Stimulated activated CD8-positive, alpha-beta memory T cell treated with anti-CD3 and anti-CD28 coated beads, Interleukin-15, amount 100 ng/mL, for 4 hours (primary cell): ENCODE data around the gene SGCD.
"Not testable (repeated sequence)": the region's sequence is repeated elsewhere in the genome, so short reads cannot be mapped to it uniquely, and the experiment has no call there.

ENCODE experiments used
- DNase-seq, 2 donors: peaks; one replicate each; pipeline ENCODE4 v3.0.0-alpha.2; 2020; ENCODE audit warnings: low read depth in 2 of 2

Gene SGCD

DNA sequence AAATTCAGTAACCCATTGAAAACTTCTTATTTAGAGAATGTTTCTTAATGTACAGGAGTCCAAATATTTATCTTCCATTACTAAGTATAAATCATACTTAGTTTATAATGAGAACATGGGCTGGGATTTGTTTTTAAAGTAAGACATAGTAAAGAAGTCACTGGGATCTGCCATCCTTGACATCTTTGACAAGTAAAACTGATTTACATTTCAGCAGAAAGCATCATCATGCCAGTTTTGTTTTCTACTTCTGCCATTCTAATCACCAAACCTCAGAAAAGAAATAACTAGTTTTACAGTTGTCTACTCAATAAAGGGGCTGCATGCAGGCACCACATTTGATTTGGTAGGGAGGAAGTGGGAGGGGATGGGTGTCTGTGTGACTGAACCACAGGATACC lies 301.5 kb downstream of the SGCD start:
- no peak for DNase-seq

- no peak for DNase-seq
Observed at GRCh38 chr5:156631005-156631404, 304.0 kb downstream of the SGCD start.

- DNase-seq = no peak
Observed at GRCh38 chr5:156634301-156634700, 307.3 kb downstream of the SGCD start.

GRCh38 chr5:156640691-156641241 lies 313.8 kb downstream of the SGCD start:
- DNase-seq = no peak

- no peak for DNase-seq
Observed at GRCh38 chr5:156641686-156642085, 314.7 kb downstream of the SGCD start.

DNA sequence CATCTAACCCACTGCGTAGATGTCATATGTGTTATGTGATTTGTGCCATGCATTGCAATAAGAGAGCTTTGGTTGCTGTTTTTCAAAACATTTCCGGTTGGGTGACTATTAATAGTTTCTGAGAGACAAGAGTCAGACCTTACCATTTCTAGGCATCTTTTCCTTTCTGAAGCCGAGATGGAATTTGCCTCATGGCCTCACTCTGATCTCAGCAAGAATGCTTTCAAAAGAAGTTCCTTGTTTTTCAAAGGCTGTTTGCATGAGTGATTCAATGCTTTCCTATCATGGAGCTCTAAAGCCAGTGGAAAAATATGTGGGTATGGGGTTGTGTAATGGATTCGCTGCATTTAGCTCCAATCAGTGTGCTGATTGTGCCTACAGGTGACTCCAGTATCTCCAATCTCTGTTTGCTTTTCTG lies 320.1 kb downstream of the SGCD start:
- no peak for DNase-seq

DNA sequence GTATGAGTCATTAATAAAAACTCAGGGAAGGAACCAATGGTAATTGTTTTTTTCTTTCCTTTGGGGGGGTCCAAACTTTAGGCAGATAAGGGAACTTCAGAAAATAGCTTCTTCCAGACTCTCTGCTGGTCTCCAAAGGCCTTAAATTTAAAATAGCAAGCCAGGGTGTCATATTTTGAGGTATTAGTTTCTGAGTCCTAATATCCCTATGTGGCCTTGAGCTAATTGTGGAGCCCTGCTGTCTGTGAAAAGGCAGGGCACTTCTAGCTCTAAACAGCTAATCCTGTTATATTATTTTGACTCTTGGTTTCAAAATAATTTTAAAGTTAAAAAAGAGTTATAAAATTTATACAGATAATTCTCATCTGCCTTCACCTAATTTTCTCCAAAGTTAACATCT lies 327.5 kb downstream of the SGCD start:
- no peak for DNase-seq

DNA sequence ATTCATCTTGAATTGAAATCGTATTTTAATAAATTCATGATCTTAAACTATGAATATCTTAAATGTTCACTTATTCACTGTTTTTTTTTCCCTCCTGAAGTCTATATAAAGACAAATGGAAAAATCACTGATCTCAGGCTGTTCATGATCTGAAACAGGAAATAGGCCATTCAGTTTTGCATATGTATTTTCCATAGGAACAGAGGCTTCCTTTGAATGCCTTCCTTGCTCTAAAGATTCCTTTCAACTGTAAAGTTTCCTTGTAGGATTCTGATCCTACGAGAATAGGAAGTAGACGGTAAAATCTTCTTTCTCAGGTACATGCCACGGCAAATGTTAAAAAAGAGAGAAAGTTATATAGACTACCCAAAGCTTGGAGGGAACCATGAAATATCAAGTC lies 328.8 kb downstream of the SGCD start:
- DNase-seq = no peak

GRCh38 chr5:156664832-156665231 lies 337.9 kb downstream of the SGCD start:
- DNase-seq = not testable (repeated sequence)

DNA sequence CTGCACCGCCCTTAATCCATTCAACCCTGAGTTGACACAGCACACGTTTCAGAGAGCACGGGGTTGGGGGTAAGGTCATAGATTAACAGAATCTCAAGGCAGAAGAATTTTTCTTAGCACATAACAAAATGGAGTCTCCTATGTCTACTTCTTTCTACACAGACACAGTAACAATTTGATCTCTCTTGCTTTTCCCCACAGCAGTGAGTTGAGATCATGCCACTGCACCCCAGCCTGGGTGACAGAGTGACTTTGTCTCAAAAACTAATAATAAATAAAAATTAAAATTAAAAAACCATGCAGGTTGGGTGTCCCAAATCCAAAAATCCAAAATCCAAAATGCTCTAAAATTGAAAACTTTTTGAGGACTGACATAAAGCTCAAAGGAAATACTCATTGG lies 339.7 kb downstream of the SGCD start:
- not testable (repeated sequence) for DNase-seq

GRCh38 chr5:156667616-156668015 lies 340.7 kb downstream of the SGCD start:
- no peak for DNase-seq

DNA sequence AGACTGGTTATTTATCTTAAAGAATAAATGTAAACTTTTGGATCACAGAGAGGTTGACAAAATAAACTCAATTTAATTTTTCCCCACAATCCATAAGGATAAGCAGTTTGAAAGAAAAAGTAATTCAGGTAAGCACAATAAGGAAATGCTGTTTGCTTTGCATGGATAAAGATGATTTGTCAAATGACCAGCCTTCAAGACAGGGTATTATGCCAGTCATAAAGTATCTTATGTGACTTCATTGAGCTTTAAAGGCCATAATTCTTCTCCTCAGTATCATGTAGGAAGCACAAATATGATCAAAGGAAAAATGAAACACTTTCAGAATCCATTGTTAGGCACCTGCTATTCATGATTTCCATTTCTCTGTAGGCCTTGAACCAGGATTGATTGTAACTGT lies 342.5 kb downstream of the SGCD start:
- no peak for DNase-seq

DNA sequence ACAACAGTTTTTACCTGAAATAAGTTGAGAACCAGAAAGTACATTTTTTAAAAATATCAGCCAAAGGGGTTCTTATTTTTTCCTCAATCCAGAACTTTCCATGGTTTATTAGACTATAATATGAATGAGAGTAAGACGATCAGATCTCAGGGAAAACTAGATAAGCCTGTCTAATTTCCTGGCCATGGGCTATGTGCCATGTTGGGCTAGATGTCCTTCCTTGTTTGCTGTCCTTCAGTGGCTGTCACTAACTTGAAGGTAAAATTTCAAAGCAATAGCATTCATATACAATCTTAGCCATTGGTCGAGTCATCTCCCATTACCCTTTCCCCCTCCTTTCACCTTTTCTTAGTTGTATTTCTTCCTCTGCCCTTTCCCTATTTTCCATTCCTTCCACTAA lies 343.7 kb downstream of the SGCD start:
- no peak for DNase-seq

- DNase-seq = no peak
Observed at GRCh38 chr5:156675395-156675794, 348.4 kb downstream of the SGCD start.

DNA sequence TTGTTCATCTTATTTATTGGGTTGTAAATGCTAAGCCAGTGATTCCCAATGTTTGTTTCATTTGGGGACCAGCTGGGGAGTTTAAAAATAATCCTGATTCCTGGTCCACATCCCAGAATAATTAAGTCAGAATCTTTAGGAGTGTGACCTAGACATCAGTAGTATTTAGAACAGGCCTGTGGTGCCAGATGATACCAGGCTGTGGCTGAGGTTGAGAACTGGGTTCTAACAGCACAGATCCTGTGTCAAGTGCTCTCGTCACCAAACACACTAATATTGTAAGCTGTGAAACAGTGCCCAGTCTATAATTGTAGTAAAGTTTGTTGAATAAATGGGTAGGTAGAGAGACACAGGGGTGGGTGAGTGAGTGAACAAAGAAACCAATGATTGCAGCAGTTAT lies 351.0 kb downstream of the SGCD start:
- no peak for DNase-seq

GRCh38 chr5:156678484-156678883 lies 351.5 kb downstream of the SGCD start:
- DNase-seq = no peak

DNA sequence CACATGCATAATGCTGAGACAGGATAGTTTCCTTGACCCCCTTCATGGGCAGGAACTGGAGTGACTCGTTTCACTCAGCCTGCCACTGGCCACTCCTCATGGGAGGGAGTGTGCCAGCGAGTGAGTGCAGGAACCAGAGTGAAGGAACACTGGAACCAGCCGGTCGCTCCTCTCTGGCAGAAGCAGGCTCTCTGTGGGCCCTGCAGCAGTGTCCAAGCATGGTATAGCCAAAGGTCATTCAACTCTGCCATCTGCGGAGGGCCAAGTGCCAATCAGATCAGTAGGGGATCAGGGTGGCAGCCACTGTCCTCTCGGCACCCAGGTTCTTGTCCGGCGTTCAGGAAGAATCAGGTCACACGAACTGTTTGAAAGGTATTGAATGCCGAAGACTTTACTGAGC lies 353.9 kb downstream of the SGCD start:
- no peak for DNase-seq

GRCh38 chr5:156681265-156681664 lies 354.3 kb downstream of the SGCD start:
- no peak for DNase-seq

DNA sequence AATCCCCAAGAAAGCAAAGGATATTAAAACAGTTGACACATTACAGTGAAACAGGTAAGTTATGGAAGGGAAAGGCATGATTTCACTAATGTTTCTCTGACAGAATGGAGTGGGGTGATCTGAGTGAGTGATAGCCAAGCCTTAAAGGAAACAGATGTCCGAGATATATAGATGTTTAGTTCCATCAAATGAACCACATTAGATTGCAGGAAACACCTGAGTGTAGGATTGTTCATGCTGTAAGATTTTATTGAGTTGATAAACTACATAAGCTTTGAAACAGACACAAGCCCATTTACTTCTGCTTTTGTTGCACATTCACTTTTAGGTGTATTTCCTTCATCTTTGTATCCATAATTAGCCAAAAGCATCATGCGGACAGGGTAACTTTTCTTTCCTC lies 356.0 kb downstream of the SGCD start:
- no peak for DNase-seq

GRCh38 chr5:156683509-156683908 lies 356.5 kb downstream of the SGCD start:
- no peak for DNase-seq

GRCh38 chr5:156684216-156684615 lies 357.3 kb downstream of the SGCD start:
- no peak for DNase-seq

DNA sequence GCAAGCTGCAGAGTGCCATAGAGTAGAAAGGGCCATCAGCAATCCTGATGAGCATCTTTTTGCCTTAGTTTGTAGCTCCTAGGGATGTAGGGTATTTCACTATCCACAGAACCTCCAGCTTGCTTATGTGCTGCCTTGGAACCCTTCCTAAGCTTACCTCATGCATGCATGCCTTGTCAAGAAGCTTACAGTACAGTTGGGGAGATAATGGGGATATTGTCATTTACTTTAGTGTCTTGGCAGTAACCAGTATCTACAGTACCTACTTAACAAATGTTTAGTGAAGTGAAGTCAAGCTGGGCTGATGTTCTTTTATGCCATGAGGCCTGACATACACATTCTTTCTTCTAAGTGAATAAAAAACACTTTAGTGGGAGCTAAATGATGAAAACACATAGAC lies 358.5 kb downstream of the SGCD start:
- no peak for DNase-seq

- DNase-seq = no peak
Observed at GRCh38 chr5:156686380-156686779, 359.4 kb downstream of the SGCD start.

DNA sequence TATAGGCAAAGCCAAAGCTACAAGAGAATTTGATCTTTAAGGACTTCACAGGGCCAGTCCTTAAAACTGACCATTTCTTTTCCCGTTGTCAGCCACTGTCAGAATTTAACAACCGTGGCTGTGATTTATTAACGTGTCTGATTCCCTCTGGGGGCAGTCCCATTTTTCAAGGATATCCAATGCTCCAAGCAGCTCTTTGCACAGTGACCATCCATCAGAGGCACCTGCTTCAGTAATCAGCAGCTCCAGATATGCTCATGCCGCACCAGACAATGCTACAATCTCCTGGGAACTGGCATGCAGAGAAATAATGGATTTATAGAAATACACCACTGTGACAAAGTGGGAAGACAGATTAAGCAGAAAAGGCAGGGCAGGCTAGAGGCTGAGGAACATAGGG lies 359.8 kb downstream of the SGCD start:
- no peak for DNase-seq

GRCh38 chr5:156687514-156687913 lies 360.6 kb downstream of the SGCD start:
- DNase-seq = no peak
